ENCODE data around the gene SOCS1.

DNA sequence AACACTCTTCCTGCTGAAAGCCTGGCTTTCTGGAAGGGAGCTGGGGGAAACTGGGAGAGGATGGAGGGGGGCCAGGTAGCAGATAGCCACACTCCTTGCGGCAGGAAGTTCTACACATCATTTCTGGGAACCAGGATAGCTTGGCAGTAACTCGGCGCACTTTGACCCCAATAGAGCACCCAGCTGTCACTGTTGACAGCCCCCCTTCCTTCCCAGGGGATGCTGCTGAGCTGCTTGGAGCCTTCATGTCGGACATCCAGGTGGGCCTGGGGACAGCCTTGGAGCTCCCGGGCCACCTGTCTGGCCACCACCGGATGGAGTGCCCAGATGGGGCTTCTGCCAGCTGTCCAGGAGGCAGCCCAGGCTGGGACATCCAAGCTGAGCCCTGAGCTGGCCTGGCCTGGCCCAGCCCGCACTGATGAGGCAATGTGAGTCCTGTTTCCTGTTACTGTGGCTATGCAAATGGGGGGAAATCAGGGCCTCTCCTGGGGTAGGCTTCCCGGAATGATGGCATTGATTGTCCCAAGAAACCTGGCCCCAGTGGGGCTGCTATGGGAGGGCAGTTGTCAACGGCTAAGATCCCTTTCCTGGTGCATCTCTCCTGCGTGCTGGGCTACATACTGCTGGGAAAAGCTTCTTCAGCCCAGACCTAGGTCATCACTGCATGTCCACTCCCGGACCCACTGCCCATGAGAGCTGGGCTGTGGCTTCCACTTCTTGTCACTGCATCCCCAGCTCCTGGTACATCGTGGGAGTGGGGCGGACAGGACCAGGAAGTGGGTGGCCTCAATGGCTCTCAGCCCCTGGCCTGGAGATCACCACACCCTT, 50.0 kb downstream of the SOCS1 start:
- TF ChIP-seq, protein P1, sequence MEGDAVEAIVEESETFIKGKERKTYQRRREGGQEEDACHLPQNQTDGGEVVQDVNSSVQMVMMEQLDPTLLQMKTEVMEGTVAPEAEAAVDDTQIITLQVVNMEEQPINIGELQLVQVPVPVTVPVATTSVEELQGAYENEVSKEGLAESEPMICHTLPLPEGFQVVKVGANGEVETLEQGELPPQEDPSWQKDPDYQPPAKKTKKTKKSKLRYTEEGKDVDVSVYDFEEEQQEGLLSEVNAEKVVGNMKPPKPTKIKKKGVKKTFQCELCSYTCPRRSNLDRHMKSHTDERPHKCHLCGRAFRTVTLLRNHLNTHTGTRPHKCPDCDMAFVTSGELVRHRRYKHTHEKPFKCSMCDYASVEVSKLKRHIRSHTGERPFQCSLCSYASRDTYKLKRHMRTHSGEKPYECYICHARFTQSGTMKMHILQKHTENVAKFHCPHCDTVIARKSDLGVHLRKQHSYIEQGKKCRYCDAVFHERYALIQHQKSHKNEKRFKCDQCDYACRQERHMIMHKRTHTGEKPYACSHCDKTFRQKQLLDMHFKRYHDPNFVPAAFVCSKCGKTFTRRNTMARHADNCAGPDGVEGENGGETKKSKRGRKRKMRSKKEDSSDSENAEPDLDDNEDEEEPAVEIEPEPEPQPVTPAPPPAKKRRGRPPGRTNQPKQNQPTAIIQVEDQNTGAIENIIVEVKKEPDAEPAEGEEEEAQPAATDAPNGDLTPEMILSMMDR (IDR thresholded peaks at IDR 0.05): no peak
- no peak for TF ChIP-seq POLR2A (IDR thresholded peaks at IDR 0.05)
